Breast epithelium (tissue), 3 donors: ENCODE results near the gene RYR1.

Source experiments
- CTCF ChIP-seq, 3 donors: fragments of 450-650 bp; IDR thresholded peaks; one replicate each; pipeline ENCODE4 v1.5.1; 2016 to 2017; ENCODE audit warnings: antibody characterized with exemption in 3 of 3, mild to moderate bottlenecking in 3 of 3, moderate library complexity in 3 of 3
- POLR2AphosphoS5 ChIP-seq, 3 donors: sonication (generic); formaldehyde crosslinking; IDR thresholded peaks; one replicate each; pipeline ENCODE4 v1.6.1; 2017; ENCODE audit warnings: antibody characterized with exemption in 3 of 3

- TF ChIP-seq CTCF (IDR thresholded peaks at IDR 0.05) (no peak), POLR2AphosphoS5 (IDR thresholded peaks at IDR 0.05) (no peak)
Measured at GRCh38 chr19:38545596-38545995, 112.1 kb downstream of the RYR1 start.
